Measurements from ENCODE around the gene TLX2. TPM values are rescaled to one million over a fixed set of nuclear protein-coding genes. Genes with fewer than 3 reads are reported as not detected.

The TLX2 gene
- total RNA-seq, 1 donor: 0.36 TPM

GRCh38 chr2:74524005-74524404, 9.8 kb downstream of the TLX2 start:
- DNase-seq (ENCODE audit: insufficient read length, low spot score, missing footprints): peak; percentile 22
- H4K20me1 ChIP-seq (ENCODE audit: insufficient read depth, low read length): peaks cover 14% of the 10 kb centered on the region
- no peak for TF ChIP-seq CTCF (IDR thresholded peaks at IDR 0.05; ENCODE audit: extremely low read depth, low read depth, low read length)
- H3K9me3 ChIP-seq (ENCODE audit: low read depth, low read length): no peaks in the 10 kb centered on the region
- peaks cover 18% of the 10 kb centered on the region for H3K27me3 ChIP-seq (ENCODE audit: insufficient read depth, low read length)
- H3K36me3 ChIP-seq (ENCODE audit: insufficient read depth, low read length): peaks cover 27% of the 10 kb centered on the region
- H3K4me3 ChIP-seq (ENCODE audit: insufficient read depth, low read length): no peak overlapping the region
- peaks cover 20% of the 10 kb centered on the region for H3K79me2 ChIP-seq (ENCODE audit: insufficient read depth, low read length)
- peaks cover 12% of the 10 kb centered on the region for H3K4me1 ChIP-seq (ENCODE audit: insufficient read depth, low read length)
- H3K27ac ChIP-seq (ENCODE audit: low read depth, low read length): no peak overlapping the region
- H2AFZ ChIP-seq (ENCODE audit: low read length): no peak overlapping the region
- H3K4me2 ChIP-seq (ENCODE audit: insufficient read depth, low read length): no peak overlapping the region

GRCh38 chr2:74524955-74525716, 10.9 kb downstream of the TLX2 start:
- Histone ChIP-seq H4K20me1 (ENCODE audit: insufficient read depth, low read length) (peaks cover 16% of the 10 kb centered on the region), H3K9me3 (ENCODE audit: low read depth, low read length) (no peaks in the 10 kb centered on the region), H3K4me1 (ENCODE audit: insufficient read depth, low read length) (peaks cover 14% of the 10 kb centered on the region), H3K27me3 (ENCODE audit: insufficient read depth, low read length) (peaks cover 7% of the 10 kb centered on the region), H2AFZ (ENCODE audit: low read length) (no peak overlapping the region), H3K27ac (ENCODE audit: low read depth, low read length) (no peak overlapping the region), H3K36me3 (ENCODE audit: insufficient read depth, low read length) (peaks cover 27% of the 10 kb centered on the region), H3K79me2 (ENCODE audit: insufficient read depth, low read length) (peaks cover 28% of the 10 kb centered on the region), H3K4me3 (ENCODE audit: insufficient read depth, low read length) (no peak overlapping the region), H3K4me2 (ENCODE audit: insufficient read depth, low read length) (no peak overlapping the region)
- peak; percentile 25 for DNase-seq (ENCODE audit: insufficient read length, low spot score, missing footprints)
- TF ChIP-seq CTCF (IDR thresholded peaks at IDR 0.05; ENCODE audit: extremely low read depth, low read depth, low read length): no peak

- Histone ChIP-seq H3K79me2 (ENCODE audit: insufficient read depth, low read length) (peaks cover 37% of the 10 kb centered on the region), H3K9me3 (ENCODE audit: low read depth, low read length) (no peaks in the 10 kb centered on the region), H3K36me3 (ENCODE audit: insufficient read depth, low read length) (peaks cover 27% of the 10 kb centered on the region), H4K20me1 (ENCODE audit: insufficient read depth, low read length) (peaks cover 16% of the 10 kb centered on the region), H3K27ac (ENCODE audit: low read depth, low read length) (no peak within 1 kb of the TSS), H3K4me2 (ENCODE audit: insufficient read depth, low read length) (no peak within 1 kb of the TSS), H3K4me3 (ENCODE audit: insufficient read depth, low read length) (no peak within 1 kb of the TSS), H2AFZ (ENCODE audit: low read length) (no peak within 1 kb of the TSS), H3K27me3 (ENCODE audit: insufficient read depth, low read length) (no peaks in the 10 kb centered on the region), H3K4me1 (ENCODE audit: insufficient read depth, low read length) (peaks cover 19% of the 10 kb centered on the region)
- peak; percentile 63 for DNase-seq (ENCODE audit: insufficient read length, low spot score, missing footprints)
- no peak for TF ChIP-seq CTCF (IDR thresholded peaks at IDR 0.05; ENCODE audit: extremely low read depth, low read depth, low read length)
These were observed 11.7 kb downstream of the TLX2 start, which contains the start of gene DQX1 for GRCh38 chr2:74525717-74526648. Gene DQX1 (minus strand): TSS chr2:74526231. CDS start chr2:74525729, 502 bp downstream.

Data from osteoblast (primary cell).